ENCODE data around the gene SLC38A2.

SLC38A2 gene

GRCh38 chr12:46396826-46397225 lies 24.3 kb upstream of the SLC38A2 start:
- in situ Hi-C loops (cut with MboI; ENCODE audit: low sequenced_read_pairs): loop anchor here (25.0 kb wide), 1 partner anchor 265 kb away; no protein-coding TSS in a partner anchor

GRCh38 chr12:46395388-46395787 lies 22.8 kb upstream of the SLC38A2 start:
- in situ Hi-C loops (cut with MboI; ENCODE audit: low sequenced_read_pairs): loop anchor here (25.0 kb wide), 1 partner anchor 267 kb away; no protein-coding TSS in a partner anchor

GRCh38 chr12:46391630-46392029 lies 19.1 kb upstream of the SLC38A2 start:
- in situ Hi-C loops (cut with MboI; ENCODE audit: low sequenced_read_pairs): loop anchor here (25.0 kb wide), 1 partner anchor 271 kb away; no protein-coding TSS in a partner anchor

- in situ Hi-C loops (cut with MboI; ENCODE audit: low sequenced_read_pairs): loop anchor here (25.0 kb wide), 1 partner anchor 271 kb away; no protein-coding TSS in a partner anchor
Observed at GRCh38 chr12:46390881-46391280, 18.3 kb upstream of the SLC38A2 start.

- in situ Hi-C loops (cut with MboI; ENCODE audit: low sequenced_read_pairs): loop anchor here (25.0 kb wide), 1 partner anchor 272 kb away; no protein-coding TSS in a partner anchor
Observed at GRCh38 chr12:46390304-46390703, 17.7 kb upstream of the SLC38A2 start.

- in situ Hi-C loops (cut with MboI; ENCODE audit: low sequenced_read_pairs): loop anchor here (25.0 kb wide), 1 partner anchor 273 kb away; no protein-coding TSS in a partner anchor
Observed at GRCh38 chr12:46389031-46389616, 16.6 kb upstream of the SLC38A2 start.

- in situ Hi-C loops (cut with MboI; ENCODE audit: low sequenced_read_pairs): loop anchor here (25.0 kb wide), 1 partner anchor 274 kb away; no protein-coding TSS in a partner anchor
Observed at GRCh38 chr12:46388427-46389021, 16.0 kb upstream of the SLC38A2 start.

- in situ Hi-C loops (cut with MboI; ENCODE audit: low sequenced_read_pairs): loop anchor here (25.0 kb wide), 1 partner anchor 275 kb away; no protein-coding TSS in a partner anchor
Observed at GRCh38 chr12:46387670-46388069, 15.1 kb upstream of the SLC38A2 start.

- in situ Hi-C loops (cut with MboI; ENCODE audit: low sequenced_read_pairs): loop anchor here (25.0 kb wide), 1 partner anchor 275 kb away; no protein-coding TSS in a partner anchor
Observed at GRCh38 chr12:46386877-46387629, 14.5 kb upstream of the SLC38A2 start.

GRCh38 chr12:46386360-46386867 lies 13.8 kb upstream of the SLC38A2 start:
- in situ Hi-C loops (cut with MboI; ENCODE audit: low sequenced_read_pairs): loop anchor here (25.0 kb wide), 1 partner anchor 276 kb away; no protein-coding TSS in a partner anchor

GRCh38 chr12:46385438-46385837 lies 12.9 kb upstream of the SLC38A2 start:
- in situ Hi-C loops (cut with MboI; ENCODE audit: low sequenced_read_pairs): loop anchor here (25.0 kb wide), 1 partner anchor 277 kb away; no protein-coding TSS in a partner anchor

- in situ Hi-C loops (cut with MboI; ENCODE audit: low sequenced_read_pairs): loop anchor here (25.0 kb wide), 1 partner anchor 278 kb away; no protein-coding TSS in a partner anchor
Observed at GRCh38 chr12:46384451-46385309, 12.1 kb upstream of the SLC38A2 start.

- in situ Hi-C loops (cut with MboI; ENCODE audit: low sequenced_read_pairs): loop anchor here (25.0 kb wide), 1 partner anchor 278 kb away; no protein-coding TSS in a partner anchor
Observed at GRCh38 chr12:46383654-46384450, 11.3 kb upstream of the SLC38A2 start.

- in situ Hi-C loops (cut with MboI; ENCODE audit: low sequenced_read_pairs): loop anchor here (25.0 kb wide), 1 partner anchor 279 kb away; no protein-coding TSS in a partner anchor
Observed at GRCh38 chr12:46382964-46383653, 10.5 kb upstream of the SLC38A2 start.

GRCh38 chr12:46382408-46382963 lies 9.9 kb upstream of the SLC38A2 start:
- in situ Hi-C loops (cut with MboI; ENCODE audit: low sequenced_read_pairs): loop anchor here (25.0 kb wide), 1 partner anchor 280 kb away; no protein-coding TSS in a partner anchor

GRCh38 chr12:46380881-46381280 lies 8.3 kb upstream of the SLC38A2 start:
- in situ Hi-C loops (cut with MboI; ENCODE audit: low sequenced_read_pairs): loop anchor here (25.0 kb wide), 1 partner anchor 281 kb away; no protein-coding TSS in a partner anchor

- in situ Hi-C loops (cut with MboI; ENCODE audit: low sequenced_read_pairs): loop anchor here (25.0 kb wide), 1 partner anchor 282 kb away; no protein-coding TSS in a partner anchor
Observed at GRCh38 chr12:46380022-46380796, 7.6 kb upstream of the SLC38A2 start.

All from HL-60/S4 treated with phorbol 12-myristate 13-acetate at 8.2 ng/mL for 4 days and 3 days (cell line).